Measurements from ENCODE around the gene SAMD4A.

- TF ChIP-seq YY1 (IDR thresholded peaks at IDR 0.05; ENCODE audit: insufficient read depth, insufficient read length): no peak
- no peak for TF ChIP-seq ZNF274 (IDR thresholded peaks at IDR 0.05; ENCODE audit: low read depth, low read length)
- TF ChIP-seq SUZ12 (IDR thresholded peaks at IDR 0.05; ENCODE audit: extremely low read depth, insufficient read depth, insufficient read length): no peak
These were observed 34.6 kb upstream of the SAMD4A start for GRCh38 chr14:54532111-54533012.
